Testis (tissue), 2 donors: Measurements from ENCODE around the gene ADGRD1.

ENCODE experiments used
- POLR2A ChIP-seq: fragments of 450-650 bp; IDR thresholded peaks from one replicate; pipeline ENCODE4 v1.6.1; 2017; ENCODE audit warnings: antibody characterized with exemption, mild to moderate bottlenecking, moderate library complexity
- TF ChIP-seq, protein P1 (sequence below), 3 experiments: fragments of 450-650 bp in 2 of 3; fragments of 200-600 bp in 1 of 3; sonication (generic) in 1 of 3; IDR thresholded peaks; one replicate each; pipeline ENCODE4 v1.5.1; 2016 to 2019; ENCODE audit warnings: antibody characterized with exemption in 3 of 3, mild to moderate bottlenecking in 2 of 3, moderate library complexity in 1 of 3

DNA sequence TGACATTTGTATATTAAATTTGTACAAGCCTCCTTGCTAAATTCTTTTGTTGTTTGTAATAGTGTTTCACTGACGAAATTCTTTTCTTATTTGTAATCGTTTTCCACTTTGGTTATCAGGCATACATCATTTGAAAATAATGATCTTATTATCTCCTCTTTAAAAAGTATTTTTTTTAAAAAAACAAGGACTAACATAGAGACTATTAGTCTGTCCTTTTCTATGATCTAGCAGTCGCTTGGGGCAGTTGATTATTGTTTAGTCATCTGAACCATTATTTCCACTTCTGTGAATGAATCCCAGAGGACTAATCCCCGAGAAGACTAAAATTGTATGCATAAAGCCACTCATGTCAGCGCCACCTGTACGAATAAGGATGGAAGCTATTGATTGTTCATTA lies 11.5 kb downstream of the ADGRD1 start:
- TF ChIP-seq, protein P1, sequence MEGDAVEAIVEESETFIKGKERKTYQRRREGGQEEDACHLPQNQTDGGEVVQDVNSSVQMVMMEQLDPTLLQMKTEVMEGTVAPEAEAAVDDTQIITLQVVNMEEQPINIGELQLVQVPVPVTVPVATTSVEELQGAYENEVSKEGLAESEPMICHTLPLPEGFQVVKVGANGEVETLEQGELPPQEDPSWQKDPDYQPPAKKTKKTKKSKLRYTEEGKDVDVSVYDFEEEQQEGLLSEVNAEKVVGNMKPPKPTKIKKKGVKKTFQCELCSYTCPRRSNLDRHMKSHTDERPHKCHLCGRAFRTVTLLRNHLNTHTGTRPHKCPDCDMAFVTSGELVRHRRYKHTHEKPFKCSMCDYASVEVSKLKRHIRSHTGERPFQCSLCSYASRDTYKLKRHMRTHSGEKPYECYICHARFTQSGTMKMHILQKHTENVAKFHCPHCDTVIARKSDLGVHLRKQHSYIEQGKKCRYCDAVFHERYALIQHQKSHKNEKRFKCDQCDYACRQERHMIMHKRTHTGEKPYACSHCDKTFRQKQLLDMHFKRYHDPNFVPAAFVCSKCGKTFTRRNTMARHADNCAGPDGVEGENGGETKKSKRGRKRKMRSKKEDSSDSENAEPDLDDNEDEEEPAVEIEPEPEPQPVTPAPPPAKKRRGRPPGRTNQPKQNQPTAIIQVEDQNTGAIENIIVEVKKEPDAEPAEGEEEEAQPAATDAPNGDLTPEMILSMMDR (IDR thresholded peaks at IDR 0.05), result no peak
- TF ChIP-seq POLR2A, result no peak
